Measurements from ENCODE around the gene DMD. TPM values are rescaled to one million over a fixed set of nuclear protein-coding genes. Genes with fewer than 3 reads are reported as not detected.

Gene DMD
- total and polyA plus RNA-seq, 2 donors (not counting 1 experiment from before 2014, with no cell fraction given), result 2.0 to 51.8 TPM

DNA sequence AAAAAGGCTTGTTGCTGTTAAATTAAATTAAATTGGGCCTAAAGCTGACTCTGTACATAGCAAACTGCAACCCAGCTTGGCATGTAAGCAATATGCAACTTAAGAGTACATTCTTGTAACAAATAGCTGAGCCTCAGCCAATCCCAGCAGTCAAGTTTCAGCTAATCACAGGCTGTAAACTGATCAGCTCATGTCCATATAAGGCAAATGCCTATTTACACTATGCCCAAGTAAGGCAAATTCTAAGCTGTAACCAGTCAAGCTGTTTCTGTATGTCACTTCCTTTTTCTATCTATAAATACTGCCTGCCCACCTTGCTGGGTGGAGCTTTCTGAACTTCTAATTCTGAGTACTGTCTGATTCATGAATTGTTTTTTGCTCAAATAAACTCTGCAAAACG is 1710.4 kb downstream of the DMD start:
- H4K20me1 ChIP-seq (ENCODE audit: control insufficient read depth, insufficient read depth, low read length, poor library complexity, severe bottlenecking), result no peaks in the 10 kb centered on the region
- no peak overlapping the region for H3K9ac ChIP-seq (ENCODE audit: low read length)
- intact Hi-C loops (cut with micrococcal nuclease), result no loop called here
- Mint-ChIP-seq H3K27me3 (no peaks in the 10 kb centered on the region), H3K4me1 (no peaks in the 10 kb centered on the region), H3K27ac (no peak overlapping the region), H3K4me3 (no peak overlapping the region), H3K9me3 (ENCODE audit: insufficient read depth) (no peaks in the 10 kb centered on the region)
- H3K4me3 ChIP-seq (ENCODE audit: control extremely low read depth in 1 of 5, extremely low read depth in 1 of 5, insufficient read depth in 1 of 5, low read depth in 2 of 5, low read length in 4 of 5), result no peak overlapping the region
- no peaks in the 10 kb centered on the region for H3K4me1 ChIP-seq (ENCODE audit: control insufficient read depth in 2 of 2, insufficient read depth in 2 of 2, low read length in 2 of 2)
- H3K9me3 ChIP-seq (ENCODE audit: control extremely low read depth in 1 of 3, control insufficient read depth in 2 of 3, insufficient read depth in 1 of 3, low read length in 2 of 3), result no peaks in the 10 kb centered on the region
- ATAC-seq (ENCODE audit: low read depth) (no peak), DNase-seq (no peak)
- CTCF ChIA-PET, result no interaction called here
- no peak for TF ChIP-seq EZH2 (IDR thresholded peaks at IDR 0.05; ENCODE audit: borderline replicate concordance, insufficient read depth, low read depth, low read length, poor library complexity, severe bottlenecking)
- TF ChIP-seq CTCF (IDR thresholded peaks at IDR 0.05), result no peak
- H3K4me2 ChIP-seq (replicated peaks; ENCODE audit: low read depth, low read length, poor library complexity, severe bottlenecking), result no peak overlapping the region
- no peaks in the 10 kb centered on the region for H3K36me3 ChIP-seq (replicated peaks in 1 of 2; ENCODE audit: control extremely low read depth in 1 of 2, control insufficient read depth in 1 of 2, extremely low read depth in 1 of 2, insufficient read depth in 2 of 2, low read length in 1 of 2)
- no peak overlapping the region for H2AFZ ChIP-seq (ENCODE audit: insufficient read depth, low read depth, low read length, poor library complexity, severe bottlenecking)
- no peak overlapping the region for H3K27ac ChIP-seq (ENCODE audit: low read length in 2 of 2)
- H3K79me2 ChIP-seq (ENCODE audit: control insufficient read depth, insufficient read depth, low read length), result no peaks in the 10 kb centered on the region
- POLR2A ChIA-PET, result no interaction called here
- no CpG with 5 or more reads among the region's 1 CpG for WGBS (ENCODE audit: insufficient coverage)
- no peaks in the 10 kb centered on the region for H3K27me3 ChIP-seq (replicated peaks in 1 of 4; ENCODE audit: control extremely low read depth in 1 of 4, control insufficient read depth in 3 of 4, insufficient read depth in 4 of 4, low read length in 3 of 4)

- H3K9me3 ChIP-seq (ENCODE audit: control extremely low read depth in 1 of 3, control insufficient read depth in 2 of 3, insufficient read depth in 1 of 3, low read length in 2 of 3), result no peaks in the 10 kb centered on the region
- H3K4me3 Mint-ChIP-seq, result no peak overlapping the region
- no peaks in the 10 kb centered on the region for H3K27me3 ChIP-seq (replicated peaks in 1 of 4; ENCODE audit: control extremely low read depth in 1 of 4, control insufficient read depth in 3 of 4, insufficient read depth in 4 of 4, low read length in 3 of 4)
- TF ChIP-seq CTCF (IDR thresholded peaks at IDR 0.05) (no peak), EZH2 (IDR thresholded peaks at IDR 0.05; ENCODE audit: borderline replicate concordance, insufficient read depth, low read depth, low read length, poor library complexity, severe bottlenecking) (no peak)
- ChIA-PET POLR2A (no interaction called here), CTCF (no interaction called here)
- no peaks in the 10 kb centered on the region for H3K4me1 ChIP-seq (ENCODE audit: control insufficient read depth in 2 of 2, insufficient read depth in 2 of 2, low read length in 2 of 2)
- ATAC-seq (ENCODE audit: low read depth) (no peak), DNase-seq (no peak)
- no peak overlapping the region for H3K4me2 ChIP-seq (replicated peaks; ENCODE audit: low read depth, low read length, poor library complexity, severe bottlenecking)
- no peaks in the 10 kb centered on the region for H3K9me3 Mint-ChIP-seq (ENCODE audit: insufficient read depth)
- no peak overlapping the region for H3K4me3 ChIP-seq (ENCODE audit: control extremely low read depth in 1 of 5, extremely low read depth in 1 of 5, insufficient read depth in 1 of 5, low read depth in 2 of 5, low read length in 4 of 5)
- H3K79me2 ChIP-seq (ENCODE audit: control insufficient read depth, insufficient read depth, low read length), result no peaks in the 10 kb centered on the region
- H2AFZ ChIP-seq (ENCODE audit: insufficient read depth, low read depth, low read length, poor library complexity, severe bottlenecking), result no peak overlapping the region
- intact Hi-C loops (cut with micrococcal nuclease), result no loop called here
- no peak overlapping the region for H3K27ac ChIP-seq (ENCODE audit: low read length in 2 of 2)
- WGBS (ENCODE audit: insufficient coverage), result 100% methylated on average over 1 of the region's 2 CpGs
- H4K20me1 ChIP-seq (ENCODE audit: control insufficient read depth, insufficient read depth, low read length, poor library complexity, severe bottlenecking), result no peaks in the 10 kb centered on the region
- H3K36me3 ChIP-seq (replicated peaks in 1 of 2; ENCODE audit: control extremely low read depth in 1 of 2, control insufficient read depth in 1 of 2, extremely low read depth in 1 of 2, insufficient read depth in 2 of 2, low read length in 1 of 2), result no peaks in the 10 kb centered on the region
- H3K27ac Mint-ChIP-seq, result no peak overlapping the region
- H3K9ac ChIP-seq (ENCODE audit: low read length), result no peak overlapping the region
- no peaks in the 10 kb centered on the region for H3K4me1 Mint-ChIP-seq
- H3K27me3 Mint-ChIP-seq, result peaks cover 2% of the 10 kb centered on the region
These were observed 1712.2 kb downstream of the DMD start for GRCh38 chrX:31499109-31499508.
